Bone marrow (tissue), 2 donors: ENCODE measurements around the gene PGPEP1.
"Not testable (repeated sequence)": the region's sequence is repeated elsewhere in the genome, so short reads cannot be mapped to it uniquely, and the experiment has no call there.

ENCODE experiments used
- DNase-seq, 2 donors: peaks; one replicate each; lab custom pipeline; 2025; lab: John Stamatoyannopoulos, UW

PGPEP1 gene

DNA sequence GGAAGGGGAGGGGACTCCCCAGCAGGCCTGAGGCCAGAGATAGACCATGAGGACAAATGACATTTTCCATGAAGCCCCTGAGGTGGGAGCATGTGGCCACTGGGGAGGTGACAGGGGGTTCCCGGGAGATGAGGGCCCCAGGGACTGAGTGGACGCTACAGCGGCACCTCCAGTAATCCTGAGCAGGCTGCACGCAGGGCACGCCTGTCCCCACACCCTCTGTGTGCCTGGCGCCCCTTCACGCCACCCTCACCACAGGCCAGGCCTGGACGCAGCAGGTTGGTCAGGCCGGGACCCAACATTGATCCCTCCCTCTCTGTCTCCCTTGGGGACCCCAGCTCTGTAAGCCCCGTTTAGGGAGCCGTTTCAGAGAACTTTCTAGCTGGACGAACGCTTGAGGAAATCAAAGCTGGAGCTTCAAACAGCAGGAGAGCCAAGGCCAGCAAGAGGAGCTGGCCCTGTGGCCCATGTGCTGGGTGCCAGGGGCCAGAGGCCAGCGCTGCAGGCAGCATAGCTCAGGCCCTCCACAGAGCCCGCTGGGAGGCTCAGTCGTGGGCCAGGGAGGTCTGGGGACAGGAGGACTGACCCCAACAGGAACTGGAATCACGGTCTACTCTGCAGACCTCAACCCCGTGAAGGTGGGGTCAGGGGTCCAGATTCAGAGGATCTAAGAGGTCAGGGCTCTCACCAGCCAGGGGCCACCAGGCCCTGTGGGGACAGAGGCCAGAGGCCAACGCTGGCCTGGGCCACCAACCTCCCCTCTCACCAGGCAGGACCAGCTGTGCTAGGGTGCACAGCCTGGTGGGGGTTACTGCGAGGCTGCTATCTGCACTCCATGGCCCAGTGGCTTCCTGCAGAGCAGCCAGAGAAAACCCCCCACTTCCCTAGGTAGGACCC is 32.1 kb upstream of the PGPEP1 start:
- no peak for DNase-seq

- no peak for DNase-seq
These were observed 31.5 kb upstream of the PGPEP1 start for GRCh38 chr19:18308948-18309325.

DNA sequence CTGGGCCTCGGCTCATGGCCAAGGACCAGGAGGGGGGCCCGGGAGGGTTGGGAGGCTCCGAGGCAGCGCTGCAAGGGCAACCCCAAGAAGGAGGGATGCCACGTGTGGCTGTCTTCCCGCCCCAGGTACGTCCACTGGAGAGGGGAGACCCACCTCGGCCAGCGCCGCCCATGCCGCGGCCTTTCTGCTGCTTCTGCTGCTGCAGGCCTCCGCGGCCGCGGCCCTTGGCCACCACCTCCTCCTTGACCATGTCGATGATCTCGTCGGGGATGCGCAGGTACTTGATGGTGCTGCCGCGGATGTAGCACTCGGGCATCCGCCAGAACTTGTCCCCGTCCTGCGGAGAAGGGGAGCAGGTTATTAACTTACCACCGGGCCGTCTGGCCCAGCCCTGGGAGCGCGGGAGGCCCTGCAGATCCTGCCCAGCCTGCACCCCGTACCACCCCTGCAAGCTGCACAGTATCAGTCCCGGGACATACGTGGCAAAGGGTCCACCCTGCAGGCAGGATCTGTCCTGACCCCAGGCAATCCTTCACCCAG is 30.8 kb upstream of the PGPEP1 start:
- no peak for DNase-seq

DNA sequence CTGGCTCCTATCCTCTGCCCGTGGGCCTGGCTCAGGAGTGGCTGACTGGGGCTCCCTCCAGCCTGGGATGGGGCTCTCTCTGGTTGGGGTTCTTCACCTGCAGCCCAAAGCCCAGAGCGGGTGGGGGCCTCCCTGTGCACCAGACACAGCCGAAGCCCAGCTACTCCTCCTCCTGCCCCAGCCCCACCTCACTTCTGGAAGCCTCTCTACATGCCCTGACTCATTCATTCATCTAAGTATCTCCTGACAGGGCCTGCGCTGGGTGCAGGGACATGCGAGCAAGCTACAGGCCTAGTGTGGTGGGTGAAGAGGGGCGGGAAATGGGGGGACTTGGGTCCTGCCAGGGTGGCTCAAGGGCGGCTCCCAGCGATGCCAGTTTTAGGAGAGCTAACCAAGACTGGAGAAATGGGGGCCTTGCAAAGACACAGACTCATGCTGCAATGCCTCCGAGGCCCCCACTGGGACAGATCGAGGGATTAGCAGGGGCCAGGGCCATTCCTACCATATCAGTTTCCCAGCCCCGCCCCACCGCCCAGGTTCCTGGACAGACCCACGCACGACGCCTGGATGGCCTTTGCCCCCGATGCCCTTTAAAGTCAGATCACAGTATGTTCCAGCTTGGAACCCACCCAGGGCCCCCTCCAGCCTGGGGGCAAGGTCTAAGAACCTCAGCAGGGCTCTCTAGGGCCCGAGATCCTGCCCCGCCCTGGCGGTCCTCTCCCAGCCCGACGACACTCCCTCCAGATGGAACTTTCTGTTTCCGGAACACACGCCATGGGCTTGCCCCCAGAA is 30.1 kb upstream of the PGPEP1 start:
- no peak for DNase-seq

DNA sequence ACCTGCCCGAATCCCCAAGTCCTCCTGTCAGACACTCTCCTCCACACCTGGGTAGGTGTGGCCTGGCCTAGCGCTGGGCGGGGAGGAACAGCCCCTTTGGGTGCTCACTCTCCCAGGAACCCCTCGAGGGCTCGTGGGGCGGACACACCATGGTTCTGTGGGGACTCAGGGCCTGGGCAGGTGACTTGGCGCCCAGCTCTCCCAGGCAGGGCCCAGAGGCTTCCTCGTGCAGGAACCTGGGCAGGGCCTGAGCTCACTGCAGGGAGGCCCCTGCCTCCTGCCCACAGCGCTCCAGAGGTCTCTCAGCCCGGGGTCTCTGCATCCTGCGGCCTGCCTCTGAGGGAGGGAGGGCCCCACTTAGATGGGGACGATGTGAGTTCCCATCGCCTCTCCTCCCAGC is 29.4 kb upstream of the PGPEP1 start:
- no peak for DNase-seq

DNA sequence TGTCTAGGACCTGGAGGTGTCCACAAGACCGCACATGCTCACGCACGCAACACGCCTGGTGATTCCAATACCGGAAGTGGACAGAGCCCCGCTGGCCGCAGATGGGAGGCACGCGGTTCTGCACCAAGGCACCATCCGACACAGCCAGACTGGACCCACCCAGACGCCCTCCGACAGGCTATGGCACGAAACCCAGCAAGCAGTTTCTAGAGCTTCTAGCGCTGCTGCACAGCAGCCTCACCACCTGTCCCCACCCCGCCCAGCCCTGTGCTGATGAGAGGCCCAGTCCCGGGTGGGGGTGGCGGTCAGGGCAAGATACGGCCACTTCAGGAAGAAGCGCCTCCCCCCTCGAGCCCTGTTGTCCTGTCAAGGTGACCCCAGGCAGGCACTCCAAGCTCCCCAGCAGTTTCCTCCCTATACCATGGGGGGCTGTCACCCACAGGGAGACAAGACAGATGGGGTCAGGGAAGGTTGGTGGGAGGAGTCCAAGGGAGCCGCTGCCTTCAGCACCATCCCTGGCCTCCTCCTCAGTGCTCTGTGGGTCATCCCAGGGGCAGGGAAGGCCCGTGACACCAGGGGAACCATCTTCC is 28.8 kb upstream of the PGPEP1 start:
- no peak for DNase-seq

DNA sequence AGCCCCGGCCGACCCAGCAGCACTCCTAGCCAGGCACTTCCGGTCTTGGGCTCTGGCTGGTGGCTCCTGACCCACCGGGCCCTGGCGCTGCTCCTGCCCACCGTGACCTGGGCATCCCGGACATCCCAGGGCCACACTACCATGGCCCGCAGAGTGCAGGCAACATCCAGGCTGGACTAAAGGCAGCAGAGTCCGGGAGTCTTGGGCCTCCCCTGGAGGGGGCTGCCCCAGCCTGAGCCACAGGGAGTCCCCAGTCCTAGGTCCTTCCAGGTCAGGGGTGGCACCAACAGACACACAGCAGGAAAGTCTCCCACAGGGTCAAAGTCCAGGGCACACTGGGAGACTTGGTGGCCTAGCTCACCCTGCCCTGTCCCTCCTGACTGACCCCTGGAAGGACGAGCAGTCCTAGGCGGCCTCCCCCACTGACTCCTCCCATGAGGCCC is 28.3 kb upstream of the PGPEP1 start:
- no peak for DNase-seq

DNA sequence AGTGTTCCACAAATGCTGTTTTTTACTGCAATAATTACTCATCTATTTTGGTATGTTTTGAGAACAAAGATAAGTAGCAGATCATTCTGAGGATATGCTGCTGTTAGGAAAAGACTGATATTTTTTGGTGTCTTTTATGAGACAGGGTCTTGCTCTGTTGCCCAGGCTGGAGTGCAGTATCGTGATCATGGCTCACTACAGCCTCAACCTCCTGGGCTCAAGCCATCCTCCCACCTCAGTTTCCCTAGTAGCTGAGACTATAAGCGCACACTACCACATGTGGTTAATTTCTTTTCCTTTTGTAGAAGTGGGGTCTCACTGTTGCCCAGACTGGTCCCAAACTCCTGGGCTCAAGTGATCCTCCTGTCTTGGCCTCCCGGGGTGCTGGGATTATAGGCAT is 27.0 kb upstream of the PGPEP1 start:
- no peak for DNase-seq

DNA sequence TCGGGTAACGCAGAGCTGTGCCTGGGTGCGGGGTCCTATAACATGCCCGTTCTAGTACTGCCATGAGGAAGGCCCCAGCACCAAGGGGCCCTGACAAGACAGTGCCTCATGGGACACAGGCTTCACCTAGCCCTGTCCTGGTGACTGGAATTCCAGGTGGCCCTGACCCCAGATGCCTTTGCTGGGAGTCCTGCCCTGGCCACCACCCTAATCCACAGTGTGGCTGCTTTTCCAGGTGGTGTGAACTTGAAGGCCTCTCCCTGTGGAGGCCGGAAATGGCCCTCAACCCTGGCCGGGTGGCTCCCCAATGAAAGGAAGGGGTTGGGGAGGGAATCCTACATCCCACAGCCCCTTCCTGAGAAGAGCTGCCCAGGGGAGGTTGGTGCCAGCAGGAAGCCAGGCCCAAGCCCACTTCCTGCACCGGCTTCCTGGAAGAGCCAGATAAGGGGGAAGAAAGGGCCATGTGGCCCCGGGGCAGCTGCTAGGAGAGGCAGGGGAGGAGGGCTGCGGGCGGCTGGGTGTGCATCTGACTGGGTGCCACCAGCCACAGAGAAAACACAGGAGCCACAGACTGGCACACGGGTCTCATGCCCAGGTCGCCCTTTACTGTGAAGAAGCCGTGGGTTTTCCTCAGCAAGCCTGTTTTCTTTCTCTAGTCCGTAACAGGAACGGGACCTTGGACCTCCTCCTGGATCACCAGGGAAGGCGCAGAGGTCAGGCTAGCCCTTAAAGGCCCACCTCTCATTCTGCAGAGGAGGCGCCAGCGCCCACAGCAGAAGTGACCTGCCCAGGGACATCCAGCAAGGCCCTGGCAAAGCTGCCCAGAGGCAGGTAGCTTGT is 22.2 kb upstream of the PGPEP1 start:
- DNase-seq = peak in 1 of 2 donors; percentile 80

DNA sequence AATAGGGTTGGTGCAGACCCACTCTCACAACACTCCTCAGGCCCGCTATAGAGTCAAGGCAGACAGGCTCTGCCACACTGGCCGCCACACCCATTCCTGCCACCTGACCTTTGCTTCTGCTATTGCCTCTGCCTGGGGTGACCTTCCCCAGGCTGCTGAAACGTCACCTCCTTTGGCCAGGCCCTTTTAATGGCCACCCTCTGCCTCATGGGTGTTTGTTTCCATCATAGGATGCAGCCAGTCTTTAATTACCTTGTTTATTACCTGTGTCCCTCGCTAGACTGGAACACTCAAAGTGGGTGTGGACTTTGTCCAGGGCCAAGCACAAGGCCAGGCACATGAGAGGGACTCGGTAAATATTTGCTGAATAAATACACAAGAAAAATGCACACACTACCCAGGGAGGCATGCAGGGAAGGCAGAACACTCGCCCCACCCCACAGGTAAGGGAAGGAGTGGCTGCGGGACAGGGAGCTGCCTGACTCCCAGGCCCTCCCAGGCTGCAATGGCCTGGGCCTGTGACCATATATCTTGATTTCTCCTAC is 20.7 kb upstream of the PGPEP1 start:
- DNase-seq = no peak

DNA sequence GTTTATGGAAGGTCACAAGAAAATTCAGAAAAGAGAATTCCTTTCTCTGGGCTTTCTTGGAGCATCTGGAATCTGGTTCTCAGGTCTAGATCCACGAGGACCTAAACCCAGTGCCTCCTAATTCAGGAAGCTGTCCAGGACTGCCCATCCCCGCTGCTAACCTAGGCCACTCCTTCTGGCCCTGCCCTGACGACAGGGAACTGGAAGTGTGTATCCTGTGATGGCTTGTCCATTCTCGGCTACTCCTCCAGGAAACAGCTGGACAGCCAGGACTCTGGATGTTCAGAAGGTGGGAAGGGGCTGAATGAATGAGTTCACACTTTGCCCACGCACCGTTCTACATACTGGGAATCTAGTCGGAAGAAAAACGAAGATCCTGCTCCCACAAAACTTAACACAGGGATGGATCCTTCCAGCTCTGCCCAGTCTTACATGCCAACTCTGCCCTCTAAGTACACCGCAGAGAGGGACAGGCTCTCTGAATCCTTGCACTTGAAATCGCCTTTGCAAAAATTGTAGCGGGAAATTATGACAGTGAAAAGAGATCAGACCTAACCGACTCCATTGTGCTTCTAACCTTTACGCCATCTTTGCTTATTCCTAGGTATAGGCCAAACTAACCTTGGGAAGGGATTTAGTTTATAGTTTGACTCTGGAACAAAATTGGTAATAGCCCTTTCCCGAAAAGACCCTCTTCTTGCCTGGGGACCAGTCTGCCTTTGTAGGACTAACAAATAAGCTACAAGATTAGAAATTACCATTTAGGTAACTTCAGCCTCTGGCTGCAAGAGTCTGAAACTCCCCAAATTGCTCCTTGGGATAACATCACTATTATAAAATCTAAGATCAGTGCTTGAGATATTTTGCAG is 19.3 kb upstream of the PGPEP1 start:
- no peak for DNase-seq

DNA sequence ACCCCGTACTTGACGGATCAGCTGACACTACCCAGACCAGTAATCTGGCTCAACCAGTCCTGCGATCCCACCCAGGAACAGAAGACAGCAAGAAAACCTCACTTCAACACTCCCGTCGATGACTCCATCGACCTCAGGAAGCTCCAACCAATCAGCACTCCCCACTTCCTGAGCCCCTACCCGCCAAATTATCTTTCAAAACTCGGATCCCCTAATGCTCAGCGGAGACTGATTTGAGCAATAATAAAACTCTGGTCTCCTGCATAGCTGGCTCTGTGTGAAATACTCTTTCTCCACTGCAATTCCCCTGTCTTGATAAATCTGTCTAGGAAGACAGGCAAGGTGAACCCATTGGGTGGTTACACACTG is 18.7 kb upstream of the PGPEP1 start:
- peak in 1 of 2 donors; percentile 37 for DNase-seq

GRCh38 chr19:18322318-18322758 is 18.1 kb upstream of the PGPEP1 start:
- no peak for DNase-seq

DNA sequence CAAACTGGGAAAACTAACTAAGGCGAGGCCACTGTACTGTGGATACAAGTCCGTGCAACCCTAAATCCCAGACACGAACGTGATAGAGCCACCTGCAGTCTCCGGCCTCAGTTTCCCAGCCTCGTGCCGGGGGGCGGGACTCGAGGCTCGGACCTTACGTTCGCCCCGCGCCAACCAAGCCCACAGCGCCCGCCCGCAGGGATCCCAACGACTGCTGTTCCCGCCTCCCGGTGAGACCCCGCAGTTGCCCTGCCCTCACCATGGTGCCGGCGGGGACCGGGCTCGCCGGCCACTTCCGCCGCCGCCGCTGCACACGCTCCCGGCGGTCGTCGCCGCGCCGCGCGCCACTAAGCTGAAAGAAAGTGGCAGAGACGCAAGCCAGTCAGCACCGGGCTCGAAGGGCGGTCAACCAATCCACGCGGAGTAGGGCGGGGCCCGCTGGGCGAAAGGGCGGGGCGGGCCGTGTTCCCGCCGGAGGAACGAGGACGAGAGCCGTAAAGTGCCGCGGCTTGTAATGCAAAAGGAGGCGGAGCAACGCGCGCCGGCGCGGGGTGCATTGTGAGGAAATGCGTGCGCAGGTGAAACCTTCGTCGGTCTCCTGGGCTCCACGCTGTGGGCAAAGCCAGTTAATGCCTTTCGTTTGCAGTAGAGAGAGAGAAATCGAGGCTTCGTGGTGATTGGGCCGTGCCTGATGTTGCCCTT is 17.5 kb upstream of the PGPEP1 start, which contains the start of gene LSM4:
TSS of gene LSM4 (minus strand) at position 318 of the 702 bp plus-strand sequence. CDS start at position 262, 56 bp downstream.
- peak; percentile 89 to 98 for DNase-seq

- DNase-seq = not testable (repeated sequence)
These were observed 16.0 kb upstream of the PGPEP1 start for GRCh38 chr19:18324373-18324731.

DNA sequence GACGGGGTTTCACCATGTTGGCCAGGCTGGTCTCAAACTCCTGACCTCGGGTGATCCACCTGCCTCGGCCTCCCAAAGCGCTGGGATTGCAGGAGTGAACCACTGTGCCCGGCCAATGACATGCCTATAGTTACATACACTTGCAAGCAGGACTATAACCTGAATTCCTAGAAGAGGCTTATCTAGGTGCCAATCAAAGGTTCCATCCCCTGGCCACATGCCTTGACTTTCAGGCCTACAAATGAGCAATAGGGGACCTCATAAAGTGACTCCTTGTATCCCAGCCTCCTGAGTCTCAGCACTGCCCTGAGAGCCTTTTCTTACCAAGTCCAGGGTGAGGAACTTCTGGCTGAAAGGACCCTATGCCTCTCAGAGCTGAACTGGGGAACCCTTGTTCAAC is 13.6 kb upstream of the PGPEP1 start:
- no peak for DNase-seq

GRCh38 chr19:18328340-18329034 is 11.9 kb upstream of the PGPEP1 start:
- DNase-seq = peak; percentile 26 to 91

DNA sequence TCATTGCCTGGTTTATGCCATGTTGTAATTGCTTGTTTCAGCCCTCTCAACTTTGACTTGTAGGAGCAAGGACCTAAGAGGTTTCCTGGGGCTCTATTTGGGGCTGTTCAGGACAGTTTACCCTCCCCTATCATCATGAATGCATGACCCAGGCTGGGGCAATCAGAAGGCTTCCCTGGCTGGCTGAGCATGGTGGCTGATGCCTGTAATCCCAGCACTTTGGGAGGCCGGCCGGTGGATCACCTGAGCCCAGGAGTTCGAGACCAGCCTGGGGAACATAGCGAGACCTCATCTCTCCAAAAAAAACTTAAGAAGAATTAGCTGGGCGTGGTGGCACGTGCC is 11.4 kb upstream of the PGPEP1 start:
- no peak for DNase-seq

GRCh38 chr19:18330868-18331267 is 9.5 kb upstream of the PGPEP1 start:
- no peak for DNase-seq
